ENCODE measurements around the gene SMIM3.

SMIM3 gene

GRCh38 chr5:150765799-150766169, 12.8 kb upstream of the SMIM3 start:
- no CpG with 5 or more reads among the region's 1 CpG for WGBS
- Histone ChIP-seq H3K4me3 (ENCODE audit: low read length) (no peak overlapping the region), H3K9ac (ENCODE audit: low read depth, low read length) (no peak overlapping the region), H3K27ac (ENCODE audit: low read depth, low read length) (no peak overlapping the region), H3K27me3 (ENCODE audit: insufficient read depth, low read length) (peaks cover 12% of the 10 kb centered on the region; the same call in 1 of the 2 replicates), H3K4me1 (ENCODE audit: insufficient read depth, low read length) (no peaks in the 10 kb centered on the region; the same call in 1 of the 2 replicates), H3K9me3 (ENCODE audit: insufficient read depth, low read depth, low read length) (no peaks in the 10 kb centered on the region), H3K36me3 (ENCODE audit: insufficient read depth, low read length) (no peaks in the 10 kb centered on the region)

GRCh38 chr5:150766251-150766650, 12.3 kb upstream of the SMIM3 start:
- Histone ChIP-seq H3K36me3 (ENCODE audit: insufficient read depth, low read length) (no peaks in the 10 kb centered on the region), H3K9ac (ENCODE audit: low read depth, low read length) (no peak overlapping the region), H3K4me3 (ENCODE audit: low read length) (no peak overlapping the region), H3K4me1 (ENCODE audit: insufficient read depth, low read length) (no peaks in the 10 kb centered on the region; the same call in 1 of the 2 replicates), H3K9me3 (ENCODE audit: insufficient read depth, low read depth, low read length) (no peaks in the 10 kb centered on the region), H3K27ac (ENCODE audit: low read depth, low read length) (no peak overlapping the region), H3K27me3 (ENCODE audit: insufficient read depth, low read length) (peaks cover 12% of the 10 kb centered on the region; the same call in 1 of the 2 replicates)
- 92% methylated on average over 2 of the region's 2 CpGs for WGBS

- H3K4me3 ChIP-seq (ENCODE audit: low read length) = no peak overlapping the region
- no peaks in the 10 kb centered on the region for H3K9me3 ChIP-seq (ENCODE audit: insufficient read depth, low read depth, low read length)
- no CpG with 5 or more reads among the region's 1 CpG for WGBS
- no peaks in the 10 kb centered on the region for H3K4me1 ChIP-seq (ENCODE audit: insufficient read depth, low read length)
- no peak overlapping the region for H3K9ac ChIP-seq (ENCODE audit: low read depth, low read length)
- H3K27ac ChIP-seq (ENCODE audit: low read depth, low read length) = no peak overlapping the region
- peaks cover 12% of the 10 kb centered on the region; the same call in 1 of the 2 replicates for H3K27me3 ChIP-seq (ENCODE audit: insufficient read depth, low read length)
- no peaks in the 10 kb centered on the region for H3K36me3 ChIP-seq (ENCODE audit: insufficient read depth, low read length)
These were observed 7.3 kb upstream of the SMIM3 start for GRCh38 chr5:150771034-150771795.

- Histone ChIP-seq H3K4me1 (ENCODE audit: insufficient read depth, low read length) (peaks cover 3% of the 10 kb centered on the region), H3K36me3 (ENCODE audit: insufficient read depth, low read length) (no peaks in the 10 kb centered on the region), H3K9ac (ENCODE audit: low read depth, low read length) (no peak overlapping the region), H3K9me3 (ENCODE audit: insufficient read depth, low read depth, low read length) (no peaks in the 10 kb centered on the region), H3K4me3 (ENCODE audit: low read length) (no peak overlapping the region), H3K27ac (ENCODE audit: low read depth, low read length) (no peak overlapping the region), H3K27me3 (ENCODE audit: insufficient read depth, low read length) (0 out of 2 replicates have a peak, but pooled peaks cover 2% of the 10 kb centered on the region)
- 87% methylated on average over 1 of the region's 1 CpG for WGBS
These were observed 4.4 kb upstream of the SMIM3 start for GRCh38 chr5:150774145-150774544.

GRCh38 chr5:150777685-150778084, 872 bp upstream of the SMIM3 start:
- Histone ChIP-seq H3K27me3 (ENCODE audit: insufficient read depth, low read length) (peaks cover 10% of the 10 kb centered on the region), H3K4me3 (ENCODE audit: low read length) (peak overlapping the region; percentile 89; the same call in 1 of the 2 replicates), H3K36me3 (ENCODE audit: insufficient read depth, low read length) (0 out of 2 replicates have a peak, but pooled peaks cover 4% of the 10 kb centered on the region), H3K9ac (ENCODE audit: low read depth, low read length) (no peak overlapping the region), H3K9me3 (ENCODE audit: insufficient read depth, low read depth, low read length) (no peaks in the 10 kb centered on the region), H3K27ac (ENCODE audit: low read depth, low read length) (no peak overlapping the region), H3K4me1 (ENCODE audit: insufficient read depth, low read length) (peaks cover 34% of the 10 kb centered on the region)
- 70% methylated on average over 3 of the region's 3 CpGs for WGBS

- H3K36me3 ChIP-seq (ENCODE audit: insufficient read depth, low read length) = 0 out of 2 replicates have a peak, but pooled peaks cover 4% of the 10 kb centered on the region
- 22% methylated on average over 7 of the region's 7 CpGs for WGBS
- H3K9me3 ChIP-seq (ENCODE audit: insufficient read depth, low read depth, low read length) = no peaks in the 10 kb centered on the region
- peaks cover 38% of the 10 kb centered on the region for H3K4me1 ChIP-seq (ENCODE audit: insufficient read depth, low read length)
- peak overlapping the region; percentile 93; the same call in 1 of the 2 replicates for H3K27ac ChIP-seq (ENCODE audit: low read depth, low read length)
- peak overlapping the region; percentile 89 for H3K4me3 ChIP-seq (ENCODE audit: low read length)
- H3K27me3 ChIP-seq (ENCODE audit: insufficient read depth, low read length) = peaks cover 10% of the 10 kb centered on the region
- peak overlapping the region; percentile 91 for H3K9ac ChIP-seq (ENCODE audit: low read depth, low read length)
These were observed 455 bp upstream of the SMIM3 start for GRCh38 chr5:150778088-150778516.

GRCh38 chr5:150779397-150780186, 1.0 kb downstream of the SMIM3 start:
- Histone ChIP-seq H3K4me1 (ENCODE audit: insufficient read depth, low read length) (peaks cover 53% of the 10 kb centered on the region), H3K27ac (ENCODE audit: low read depth, low read length) (peak overlapping the region; percentile 93), H3K9me3 (ENCODE audit: insufficient read depth, low read depth, low read length) (no peaks in the 10 kb centered on the region), H3K36me3 (ENCODE audit: insufficient read depth, low read length) (0 out of 2 replicates have a peak, but pooled peaks cover 4% of the 10 kb centered on the region), H3K4me3 (ENCODE audit: low read length) (peak overlapping the region; percentile 89), H3K27me3 (ENCODE audit: insufficient read depth, low read length) (peaks cover 10% of the 10 kb centered on the region), H3K9ac (ENCODE audit: low read depth, low read length) (peak overlapping the region; percentile 91)
- 28% methylated on average over 12 of the region's 13 CpGs for WGBS

GRCh38 chr5:150780187-150780692, 1.7 kb downstream of the SMIM3 start:
- WGBS = 72% methylated on average over 6 of the region's 6 CpGs
- Histone ChIP-seq H3K9me3 (ENCODE audit: insufficient read depth, low read depth, low read length) (0 out of 2 replicates have a peak, but pooled peaks cover under 1% of the 10 kb centered on the region), H3K36me3 (ENCODE audit: insufficient read depth, low read length) (0 out of 2 replicates have a peak, but pooled peaks cover 5% of the 10 kb centered on the region), H3K27ac (ENCODE audit: low read depth, low read length) (peak overlapping the region; percentile 59; the same call in 1 of the 2 replicates), H3K9ac (ENCODE audit: low read depth, low read length) (peak overlapping the region; percentile 28; the same call in 1 of the 2 replicates), H3K27me3 (ENCODE audit: insufficient read depth, low read length) (peaks cover 10% of the 10 kb centered on the region), H3K4me3 (ENCODE audit: low read length) (peak overlapping the region; percentile 89), H3K4me1 (ENCODE audit: insufficient read depth, low read length) (peaks cover 54% of the 10 kb centered on the region)

GRCh38 chr5:150780816-150781221, 2.3 kb downstream of the SMIM3 start:
- Histone ChIP-seq H3K36me3 (ENCODE audit: insufficient read depth, low read length) (0 out of 2 replicates have a peak, but pooled peaks cover 6% of the 10 kb centered on the region), H3K9me3 (ENCODE audit: insufficient read depth, low read depth, low read length) (peaks cover 5% of the 10 kb centered on the region; the same call in 1 of the 2 replicates), H3K27ac (ENCODE audit: low read depth, low read length) (no peak overlapping the region), H3K4me3 (ENCODE audit: low read length) (peak overlapping the region; percentile 89; the same call in 1 of the 2 replicates), H3K9ac (ENCODE audit: low read depth, low read length) (no peak overlapping the region), H3K4me1 (ENCODE audit: insufficient read depth, low read length) (peaks cover 54% of the 10 kb centered on the region), H3K27me3 (ENCODE audit: insufficient read depth, low read length) (peaks cover 10% of the 10 kb centered on the region)
- WGBS = 81% methylated on average over 4 of the region's 5 CpGs

GRCh38 chr5:150781706-150782614, 3.4 kb downstream of the SMIM3 start:
- WGBS = 52% methylated on average over 10 of the region's 10 CpGs
- peak overlapping the region; percentile 64; the same call in 1 of the 2 replicates for H3K27ac ChIP-seq (ENCODE audit: low read depth, low read length)
- peak overlapping the region; percentile 33; the same call in 1 of the 2 replicates for H3K9ac ChIP-seq (ENCODE audit: low read depth, low read length)

More at GRCh38 chr5:150781706-150782614, 3.4 kb downstream of the SMIM3 start:
- Histone ChIP-seq H3K36me3 (ENCODE audit: insufficient read depth, low read length) (0 out of 2 replicates have a peak, but pooled peaks cover 6% of the 10 kb centered on the region), H3K4me1 (ENCODE audit: insufficient read depth, low read length) (peaks cover 53% of the 10 kb centered on the region), H3K9me3 (ENCODE audit: insufficient read depth, low read depth, low read length) (peaks cover 6% of the 10 kb centered on the region; the same call in 1 of the 2 replicates), H3K27me3 (ENCODE audit: insufficient read depth, low read length) (peaks cover 10% of the 10 kb centered on the region), H3K4me3 (ENCODE audit: low read length) (peak overlapping the region; percentile 36)

All from HUES64 (cell line).